MM.1S (cell line): ENCODE data around the gene PDE6A.

ENCODE experiments used
- EZH2phosphoT487 ChIP-seq: fragments of 300-600 bp; sonication (generic); IDR thresholded peaks from 2 replicates; pipeline ENCODE4 v1.6.1; 2018; ENCODE audit warnings: antibody characterized with exemption, low read length
- TF ChIP-seq, protein P1 (sequence below): fragments of 300-600 bp; sonication (generic); IDR thresholded peaks from 2 replicates; pipeline ENCODE4 v1.5.1; 2016; ENCODE audit warnings: antibody characterized with exemption, low read length, mixed read lengths

DNA sequence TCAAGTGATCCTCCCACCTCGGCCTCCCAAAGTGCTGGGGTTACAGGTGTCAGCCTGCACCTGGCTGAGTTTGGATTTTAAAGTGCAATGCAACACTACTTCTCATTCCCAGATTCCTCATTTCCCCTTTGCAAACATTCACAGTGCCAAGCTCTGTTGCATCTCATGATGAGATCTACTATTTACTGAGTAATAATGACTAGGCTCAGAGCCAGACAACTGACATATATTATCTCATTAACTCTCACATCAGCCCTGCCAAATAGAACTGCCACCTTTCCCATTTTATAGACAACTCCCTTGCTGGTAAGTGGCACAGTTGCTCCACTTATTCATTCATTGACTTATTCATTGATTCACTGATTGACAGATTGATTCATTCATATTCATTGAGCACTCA is 7.0 kb downstream of the PDE6A start:
- TF ChIP-seq, protein P1, sequence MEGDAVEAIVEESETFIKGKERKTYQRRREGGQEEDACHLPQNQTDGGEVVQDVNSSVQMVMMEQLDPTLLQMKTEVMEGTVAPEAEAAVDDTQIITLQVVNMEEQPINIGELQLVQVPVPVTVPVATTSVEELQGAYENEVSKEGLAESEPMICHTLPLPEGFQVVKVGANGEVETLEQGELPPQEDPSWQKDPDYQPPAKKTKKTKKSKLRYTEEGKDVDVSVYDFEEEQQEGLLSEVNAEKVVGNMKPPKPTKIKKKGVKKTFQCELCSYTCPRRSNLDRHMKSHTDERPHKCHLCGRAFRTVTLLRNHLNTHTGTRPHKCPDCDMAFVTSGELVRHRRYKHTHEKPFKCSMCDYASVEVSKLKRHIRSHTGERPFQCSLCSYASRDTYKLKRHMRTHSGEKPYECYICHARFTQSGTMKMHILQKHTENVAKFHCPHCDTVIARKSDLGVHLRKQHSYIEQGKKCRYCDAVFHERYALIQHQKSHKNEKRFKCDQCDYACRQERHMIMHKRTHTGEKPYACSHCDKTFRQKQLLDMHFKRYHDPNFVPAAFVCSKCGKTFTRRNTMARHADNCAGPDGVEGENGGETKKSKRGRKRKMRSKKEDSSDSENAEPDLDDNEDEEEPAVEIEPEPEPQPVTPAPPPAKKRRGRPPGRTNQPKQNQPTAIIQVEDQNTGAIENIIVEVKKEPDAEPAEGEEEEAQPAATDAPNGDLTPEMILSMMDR, result no peak
- TF ChIP-seq EZH2phosphoT487, result no peak
